Measurements from ENCODE around the gene TMC2.

The TMC2 gene

DNA sequence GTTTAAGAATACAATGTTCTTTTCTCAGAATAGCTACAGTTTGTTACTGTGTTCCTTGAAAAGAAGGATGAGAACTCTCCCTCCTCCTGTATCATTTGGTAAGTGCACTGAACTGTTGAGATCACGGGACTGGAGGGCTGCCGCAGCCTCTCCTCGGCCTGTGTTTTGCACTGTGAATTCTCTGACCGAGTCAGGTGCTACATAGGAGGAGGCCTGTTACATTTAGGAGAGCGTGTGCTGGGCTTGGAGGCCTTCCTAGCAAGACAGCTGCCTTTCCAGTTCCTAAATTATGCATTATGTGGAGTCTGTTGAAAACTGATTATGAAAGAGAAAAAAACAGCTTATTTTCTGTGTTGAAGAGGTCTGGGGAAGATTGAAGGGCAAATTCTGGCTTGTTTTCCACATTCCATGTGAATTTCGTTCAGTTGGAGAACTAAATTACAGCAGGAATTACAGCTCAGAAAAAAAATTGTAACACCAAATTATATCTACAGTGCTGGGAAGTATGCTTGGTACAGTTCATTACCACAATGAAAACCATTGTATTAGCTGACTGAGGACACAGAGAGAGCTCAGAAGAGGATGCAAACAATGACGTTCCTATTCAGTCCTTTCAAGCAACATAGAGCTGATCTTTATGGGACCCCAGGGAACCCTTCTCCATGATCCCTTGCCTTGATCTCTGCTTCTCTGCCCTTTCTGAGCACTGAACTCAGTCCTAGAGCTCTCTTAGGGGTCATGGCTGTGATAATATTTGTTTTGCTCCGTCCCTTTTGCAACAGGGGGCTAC, 2.8 kb downstream of the TMC2 start:
- Histone ChIP-seq H3K9me3 (ENCODE audit: control insufficient read depth, insufficient read depth, low read length) (no peaks in the 10 kb centered on the region), H3K36me3 (ENCODE audit: insufficient read depth, low read length) (no peaks in the 10 kb centered on the region), H3K4me1 (ENCODE audit: insufficient read depth, low read length) (no peaks in the 10 kb centered on the region; the same call in 1 of the 2 replicates), H3K9ac (ENCODE audit: low read depth, low read length) (no peak overlapping the region)

DNA sequence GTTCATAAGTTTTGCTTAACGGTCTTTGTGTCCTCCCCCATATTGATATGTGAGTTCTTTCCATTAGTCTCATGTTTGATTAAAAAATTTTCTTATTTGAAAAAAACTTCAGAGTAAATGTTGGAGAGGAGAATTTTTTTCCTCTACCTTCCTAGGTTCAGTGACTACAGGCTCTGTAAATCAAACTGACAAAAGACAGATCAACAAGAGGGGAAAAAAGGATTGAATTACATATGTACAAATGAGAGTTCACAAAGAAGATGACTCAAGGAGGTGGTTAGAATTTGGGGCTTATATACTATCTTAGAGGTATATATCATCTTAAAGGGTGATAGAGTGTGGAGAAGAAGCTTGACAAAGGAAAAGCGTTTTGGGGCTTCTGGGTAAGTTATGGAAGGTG, 5.6 kb downstream of the TMC2 start:
- Histone ChIP-seq H3K9me3 (ENCODE audit: control insufficient read depth, insufficient read depth, low read length) (no peaks in the 10 kb centered on the region), H3K36me3 (ENCODE audit: insufficient read depth, low read length) (no peaks in the 10 kb centered on the region), H3K4me1 (ENCODE audit: insufficient read depth, low read length) (no peaks in the 10 kb centered on the region), H3K9ac (ENCODE audit: low read depth, low read length) (no peak overlapping the region)

DNA sequence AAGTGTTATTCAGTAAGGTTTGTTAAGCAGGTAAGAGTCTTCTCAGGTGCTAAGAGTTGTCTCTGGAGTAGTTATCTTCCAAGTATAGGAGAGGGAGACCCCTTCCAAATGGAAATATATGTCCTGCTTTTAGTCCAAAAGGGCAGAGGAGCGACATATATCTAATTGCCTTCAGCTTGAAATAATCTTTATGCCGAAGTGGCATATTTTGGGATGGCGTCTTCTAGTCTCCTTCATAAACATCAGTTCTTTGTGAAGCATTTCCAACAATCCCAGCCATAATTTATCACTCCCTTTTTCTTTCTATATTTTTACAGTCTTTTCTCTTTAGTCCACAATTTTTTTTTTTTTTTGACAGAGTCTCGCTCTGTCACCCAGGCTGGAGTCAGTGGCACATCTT, 6.0 kb downstream of the TMC2 start:
- Histone ChIP-seq H3K9me3 (ENCODE audit: control insufficient read depth, insufficient read depth, low read length) (no peaks in the 10 kb centered on the region), H3K36me3 (ENCODE audit: insufficient read depth, low read length) (no peaks in the 10 kb centered on the region), H3K4me1 (ENCODE audit: insufficient read depth, low read length) (no peaks in the 10 kb centered on the region), H3K9ac (ENCODE audit: low read depth, low read length) (no peak overlapping the region)

DNA sequence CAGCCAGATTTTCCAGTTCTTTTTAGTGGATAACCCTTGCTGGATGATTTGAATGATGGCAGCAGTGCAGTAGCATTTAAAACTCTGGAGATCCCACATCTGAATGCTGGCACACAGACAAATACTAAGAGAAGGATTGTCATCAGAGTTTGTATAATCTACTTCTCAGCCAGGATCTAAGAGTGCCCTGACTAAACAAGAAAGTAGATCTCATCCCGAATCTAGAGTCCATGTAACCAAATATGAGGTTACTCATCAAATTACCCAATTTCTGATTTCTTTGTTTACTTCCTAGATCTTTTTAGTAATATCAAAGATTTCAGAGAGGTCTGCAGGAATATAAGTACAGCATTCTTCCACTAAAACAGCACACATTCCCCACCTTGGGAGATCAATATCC, 7.8 kb downstream of the TMC2 start:
- Histone ChIP-seq H3K9me3 (ENCODE audit: control insufficient read depth, insufficient read depth, low read length) (no peaks in the 10 kb centered on the region), H3K36me3 (ENCODE audit: insufficient read depth, low read length) (no peaks in the 10 kb centered on the region), H3K4me1 (ENCODE audit: insufficient read depth, low read length) (no peaks in the 10 kb centered on the region), H3K9ac (ENCODE audit: low read depth, low read length) (no peak overlapping the region)

DNA sequence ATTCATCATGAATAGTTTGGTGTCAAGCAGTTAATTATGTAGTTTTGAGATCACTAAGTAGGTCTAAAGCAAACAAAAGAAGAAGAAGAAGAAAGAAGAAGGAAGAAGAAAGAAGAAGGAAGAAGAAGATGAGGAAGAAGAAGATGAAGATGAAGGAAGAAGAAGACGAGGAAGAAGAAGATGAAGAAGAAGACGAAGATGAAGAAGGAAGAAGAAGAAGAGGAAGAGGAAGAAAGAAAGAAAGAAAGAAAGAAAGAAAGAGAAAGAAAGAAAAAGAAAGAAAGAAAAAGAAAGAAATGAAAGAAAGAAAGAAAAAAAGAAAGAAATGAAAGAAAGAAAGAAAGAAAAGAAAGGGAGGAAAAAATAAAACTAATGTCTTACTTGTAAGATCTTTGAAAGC, 9.2 kb downstream of the TMC2 start:
- Histone ChIP-seq H3K4me1 (ENCODE audit: insufficient read depth, low read length) (no peaks in the 10 kb centered on the region), H3K9me3 (ENCODE audit: control insufficient read depth, insufficient read depth, low read length) (no peaks in the 10 kb centered on the region), H3K9ac (ENCODE audit: low read depth, low read length) (no peak overlapping the region), H3K36me3 (ENCODE audit: insufficient read depth, low read length) (no peaks in the 10 kb centered on the region)

DNA sequence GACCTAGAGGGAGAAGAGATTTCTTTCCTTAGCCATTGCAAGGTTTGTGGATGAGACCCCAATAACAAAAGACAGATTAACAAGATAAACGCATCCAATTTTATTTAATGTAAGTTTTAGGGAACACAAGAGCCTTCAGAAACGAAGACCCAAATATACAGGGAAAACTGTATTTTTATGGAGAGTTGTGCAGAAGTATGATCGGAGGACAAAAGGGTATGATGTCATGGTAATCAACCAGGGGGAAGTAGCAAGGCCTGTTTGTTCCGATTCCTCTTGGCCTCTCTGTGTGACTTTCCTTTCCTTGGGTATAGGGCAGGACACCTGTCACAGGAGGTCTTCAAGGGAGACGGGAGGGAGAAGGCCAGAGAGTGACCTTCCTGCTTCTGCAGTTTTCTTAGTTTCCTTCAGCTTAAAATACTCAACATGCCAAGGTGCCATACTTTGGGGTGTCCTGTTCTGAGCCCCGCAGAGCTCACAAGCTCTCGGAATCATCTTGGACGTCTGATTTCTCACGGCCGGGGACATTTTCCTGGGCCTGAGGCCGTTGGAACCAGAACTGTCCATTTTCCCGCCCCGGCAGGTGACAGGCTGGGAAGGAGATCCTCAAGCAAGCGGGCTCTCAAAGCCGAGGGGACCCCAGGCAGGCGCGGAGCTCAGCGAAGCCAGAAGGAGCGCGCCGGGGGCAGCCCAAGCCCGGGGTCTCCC, 21.7 kb downstream of the TMC2 start:
- Histone ChIP-seq H3K9ac (ENCODE audit: low read depth, low read length) (peak overlapping the region; percentile 57; the same call in 1 of the 2 replicates), H3K4me1 (ENCODE audit: insufficient read depth, low read length) (no peaks in the 10 kb centered on the region), H3K9me3 (ENCODE audit: control insufficient read depth, insufficient read depth, low read length) (no peaks in the 10 kb centered on the region), H3K36me3 (ENCODE audit: insufficient read depth, low read length) (no peaks in the 10 kb centered on the region)

DNA sequence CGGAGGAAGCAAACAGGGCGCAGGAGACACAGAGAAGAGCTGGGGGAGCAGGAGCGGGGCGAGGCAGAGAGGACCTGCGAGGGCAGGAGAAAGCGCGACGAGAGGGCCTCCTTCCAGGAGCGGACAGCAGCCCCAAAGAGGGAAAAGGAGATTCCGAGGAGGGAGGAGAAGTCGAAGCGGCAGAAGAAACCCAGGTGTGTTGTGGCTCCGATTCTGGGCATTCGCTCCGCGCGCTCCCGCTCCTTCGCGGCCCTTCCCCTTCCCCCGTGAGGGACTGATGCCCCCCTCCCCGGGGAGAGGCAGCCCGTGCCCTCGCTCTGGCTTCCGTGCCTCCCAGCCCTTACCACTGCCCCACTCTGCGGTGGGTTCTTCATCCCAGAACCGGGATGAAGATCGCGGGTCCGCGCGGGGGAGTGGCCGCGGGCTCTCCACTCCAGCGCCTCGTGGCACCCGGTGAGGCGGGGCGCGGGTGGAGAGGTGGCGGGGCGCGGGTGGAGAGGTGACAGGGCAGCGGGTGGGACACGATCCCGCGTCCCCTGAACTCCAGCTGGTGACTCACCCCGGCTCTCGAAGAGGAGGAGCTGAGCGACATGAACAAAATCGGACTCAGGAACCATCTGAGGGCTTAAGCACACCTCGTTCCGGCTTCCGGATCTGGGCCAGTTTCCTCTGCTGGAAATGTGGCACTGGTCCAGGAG, 22.4 kb downstream of the TMC2 start:
- Histone ChIP-seq H3K36me3 (ENCODE audit: insufficient read depth, low read length) (no peaks in the 10 kb centered on the region), H3K9me3 (ENCODE audit: control insufficient read depth, insufficient read depth, low read length) (no peaks in the 10 kb centered on the region), H3K4me1 (ENCODE audit: insufficient read depth, low read length) (no peaks in the 10 kb centered on the region), H3K9ac (ENCODE audit: low read depth, low read length) (peak overlapping the region; percentile 57; the same call in 1 of the 2 replicates)

DNA sequence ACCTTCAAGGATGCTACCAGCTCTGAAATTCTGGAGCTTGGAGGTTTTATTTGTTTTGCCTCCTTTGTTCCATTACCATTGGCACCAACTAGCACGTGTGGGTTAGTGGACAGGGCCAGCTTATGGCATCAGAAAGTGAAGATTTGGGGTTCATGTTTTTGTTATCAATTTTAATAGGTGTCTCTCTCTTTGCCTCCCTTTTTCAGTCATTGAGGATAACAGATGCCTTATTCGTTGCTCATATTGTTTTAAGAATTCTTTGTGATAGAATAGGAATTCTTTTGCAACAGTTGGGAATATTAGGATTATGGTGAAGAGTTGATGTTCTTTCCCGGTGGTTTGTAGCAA, 22.9 kb downstream of the TMC2 start:
- no peaks in the 10 kb centered on the region for H3K36me3 ChIP-seq (ENCODE audit: insufficient read depth, low read length)
- no peaks in the 10 kb centered on the region for H3K4me1 ChIP-seq (ENCODE audit: insufficient read depth, low read length)
- H3K9me3 ChIP-seq (ENCODE audit: control insufficient read depth, insufficient read depth, low read length) = no peaks in the 10 kb centered on the region
- H3K9ac ChIP-seq (ENCODE audit: low read depth, low read length) = no peak overlapping the region; the same call in 1 of the 2 replicates

DNA sequence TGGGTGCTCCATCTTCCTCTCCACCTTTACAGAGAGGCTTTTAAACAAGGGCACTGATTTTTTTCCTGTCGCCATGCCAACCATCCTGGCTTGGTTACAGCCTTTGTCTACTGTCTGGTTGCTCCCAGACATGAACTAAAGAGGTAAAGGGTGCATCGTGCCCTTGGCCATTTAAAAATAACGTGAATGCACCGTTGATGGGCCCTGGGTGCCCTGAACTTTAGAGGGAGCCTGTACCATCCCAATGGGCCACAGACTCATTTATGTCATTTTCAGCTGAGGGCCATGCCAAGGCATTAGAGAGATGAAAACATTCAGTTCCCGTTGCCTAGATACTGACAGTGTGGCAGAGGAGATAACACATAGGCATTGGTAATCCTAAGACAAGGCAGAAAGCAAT, 23.3 kb downstream of the TMC2 start:
- H3K4me1 ChIP-seq (ENCODE audit: insufficient read depth, low read length) = no peaks in the 10 kb centered on the region
- H3K9me3 ChIP-seq (ENCODE audit: control insufficient read depth, insufficient read depth, low read length) = no peaks in the 10 kb centered on the region
- H3K9ac ChIP-seq (ENCODE audit: low read depth, low read length) = no peak overlapping the region
- no peaks in the 10 kb centered on the region for H3K36me3 ChIP-seq (ENCODE audit: insufficient read depth, low read length)

DNA sequence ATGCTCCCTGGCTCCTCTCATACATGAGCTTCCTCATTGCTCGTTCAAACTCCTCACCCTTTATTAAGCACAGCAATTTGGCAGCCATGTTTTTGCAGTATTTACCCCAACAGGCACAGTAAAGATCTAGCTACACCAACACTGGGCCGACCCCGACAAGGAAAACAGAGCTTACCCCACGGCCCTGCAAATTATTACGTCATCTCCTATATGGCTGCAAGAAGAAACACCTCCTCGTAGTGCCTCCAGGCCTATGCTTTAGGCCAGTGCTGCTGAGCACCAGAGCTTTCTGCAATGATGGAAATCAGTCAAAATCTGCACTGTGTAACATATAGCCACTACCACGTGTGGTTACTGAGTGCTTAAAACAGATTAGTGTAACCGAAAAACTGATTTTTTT, 26.7 kb downstream of the TMC2 start:
- Histone ChIP-seq H3K9ac (ENCODE audit: low read depth, low read length) (no peak overlapping the region), H3K9me3 (ENCODE audit: control insufficient read depth, insufficient read depth, low read length) (no peaks in the 10 kb centered on the region), H3K4me1 (ENCODE audit: insufficient read depth, low read length) (no peaks in the 10 kb centered on the region), H3K36me3 (ENCODE audit: insufficient read depth, low read length) (no peaks in the 10 kb centered on the region)

DNA sequence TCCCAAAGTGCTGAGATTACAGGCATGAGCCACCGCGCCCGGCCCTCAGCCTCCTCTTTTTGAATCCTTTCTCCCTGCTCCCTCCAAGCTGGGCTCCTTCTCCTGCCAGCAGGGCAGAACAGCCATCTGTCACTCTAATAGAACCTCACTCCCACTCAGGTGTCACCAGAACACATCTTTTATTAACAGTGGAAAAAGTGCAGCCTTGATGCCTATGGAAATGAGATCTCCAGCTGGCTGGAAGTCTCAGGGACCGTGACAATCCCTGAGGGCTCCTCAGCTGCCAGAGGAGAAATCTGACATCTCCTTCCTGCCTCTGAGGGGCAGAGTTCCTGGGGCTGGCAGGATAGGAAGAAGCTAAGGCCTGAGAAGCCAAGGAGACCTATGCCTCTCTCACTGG, 28.0 kb downstream of the TMC2 start:
- Histone ChIP-seq H3K4me1 (ENCODE audit: insufficient read depth, low read length) (no peaks in the 10 kb centered on the region), H3K9me3 (ENCODE audit: control insufficient read depth, insufficient read depth, low read length) (no peaks in the 10 kb centered on the region), H3K9ac (ENCODE audit: low read depth, low read length) (no peak overlapping the region), H3K36me3 (ENCODE audit: insufficient read depth, low read length) (no peaks in the 10 kb centered on the region)

DNA sequence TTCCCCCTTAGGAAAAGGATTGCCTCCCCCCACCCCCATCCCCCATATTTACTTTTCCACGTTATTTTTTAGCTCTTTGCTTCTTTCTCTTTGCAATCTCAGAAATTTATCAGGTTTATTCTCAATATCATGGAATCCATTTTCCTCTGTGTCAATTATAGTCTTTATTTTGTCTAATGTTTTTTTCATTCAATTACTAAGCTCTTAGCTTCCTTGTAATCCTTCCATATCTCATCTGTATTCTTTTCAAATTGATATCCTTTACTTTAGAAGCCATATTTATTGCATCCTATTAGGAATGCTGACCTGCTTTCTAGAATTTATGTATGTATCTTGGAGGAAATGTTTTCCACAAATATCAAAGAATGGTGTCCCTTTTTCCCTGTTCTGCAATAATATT, 39.3 kb downstream of the TMC2 start:
- H3K9me3 ChIP-seq (ENCODE audit: control insufficient read depth, insufficient read depth, low read length) = no peaks in the 10 kb centered on the region

DNA sequence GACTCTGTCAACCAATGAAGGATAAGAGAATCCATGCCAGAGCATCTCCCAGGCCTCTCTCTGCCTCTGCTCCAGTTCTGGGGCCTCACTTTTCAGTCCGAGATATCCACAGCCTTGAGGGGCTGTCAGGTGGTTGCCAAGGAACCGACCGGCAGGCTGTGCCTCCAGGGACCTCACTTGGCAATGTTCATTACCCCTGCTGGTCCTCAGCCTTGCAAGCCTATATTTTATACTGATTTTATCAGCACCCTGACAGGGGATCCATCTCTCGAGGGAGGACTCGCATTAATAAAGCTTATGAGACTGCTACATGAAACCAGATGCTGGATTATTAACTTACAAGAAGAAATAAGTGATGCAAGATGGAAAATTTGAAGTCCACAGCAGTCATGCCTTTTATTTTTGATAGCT, 39.9 kb downstream of the TMC2 start:
- H3K9me3 ChIP-seq (ENCODE audit: control insufficient read depth, insufficient read depth, low read length) = no peaks in the 10 kb centered on the region
- no peak overlapping the region for H3K9ac ChIP-seq (ENCODE audit: low read depth, low read length)
- peaks cover 7% of the 10 kb centered on the region; the same call in 1 of the 2 replicates for H3K4me1 ChIP-seq (ENCODE audit: insufficient read depth, low read length)
- H3K36me3 ChIP-seq (ENCODE audit: insufficient read depth, low read length) = no peaks in the 10 kb centered on the region

More for the DNA sequence above, 39.3 kb downstream of the TMC2 start:
- Histone ChIP-seq H3K9ac (ENCODE audit: low read depth, low read length) (no peak overlapping the region), H3K4me1 (ENCODE audit: insufficient read depth, low read length) (peaks cover 7% of the 10 kb centered on the region; the same call in 1 of the 2 replicates), H3K36me3 (ENCODE audit: insufficient read depth, low read length) (no peaks in the 10 kb centered on the region)

DNA sequence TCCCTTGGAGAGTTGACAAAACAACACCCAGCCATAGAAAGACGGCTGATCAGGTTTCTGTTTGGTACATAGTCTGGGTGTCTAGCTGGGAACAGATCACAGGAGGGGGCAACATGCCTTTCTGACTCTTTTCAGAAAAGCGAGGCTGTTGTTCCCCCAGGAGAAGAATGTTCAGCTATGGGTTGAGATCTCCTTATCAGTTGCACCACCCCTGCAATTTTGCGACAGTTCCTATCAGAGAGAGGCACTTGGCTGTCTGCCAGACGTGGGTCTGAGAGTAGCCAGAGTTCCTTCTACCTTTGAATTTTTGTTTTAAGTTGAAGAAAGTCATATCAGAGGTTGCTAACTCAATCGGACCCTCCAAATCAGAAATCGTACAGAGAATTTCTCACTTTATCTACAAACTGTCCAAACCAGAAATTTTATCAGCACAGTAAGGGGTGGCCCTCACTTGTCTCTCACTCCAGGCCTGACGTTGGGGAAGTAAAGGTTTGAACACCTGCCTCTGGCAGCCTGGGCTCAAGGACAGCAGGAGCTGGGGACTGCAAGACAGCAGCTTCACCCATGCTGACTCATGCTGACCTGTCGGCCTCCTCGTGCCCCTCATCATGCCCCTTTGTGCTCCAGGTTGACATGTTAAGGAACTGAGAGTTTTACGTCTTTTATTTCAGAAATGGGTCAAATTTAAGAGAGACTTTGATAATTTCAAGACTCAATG, 42.3 kb downstream of the TMC2 start:
- H3K36me3 ChIP-seq (ENCODE audit: insufficient read depth, low read length) = no peaks in the 10 kb centered on the region
- H3K4me1 ChIP-seq (ENCODE audit: insufficient read depth, low read length) = peaks cover 7% of the 10 kb centered on the region; the same call in 1 of the 2 replicates
- H3K9me3 ChIP-seq (ENCODE audit: control insufficient read depth, insufficient read depth, low read length) = no peaks in the 10 kb centered on the region
- H3K9ac ChIP-seq (ENCODE audit: low read depth, low read length) = no peak overlapping the region

All from ES-I3 (cell line).